Suprapubic skin (tissue), 4 donors: ENCODE results near the gene SCUBE1. TPM values are rescaled to one million over a fixed set of nuclear protein-coding genes. Genes with fewer than 3 reads are reported as not detected.

Experiments
- DNase-seq, 2 donors: peaks; one replicate each; pipeline ENCODE4 v3.0.0-alpha.2; 2019; ENCODE audit warnings: low spot score in 2 of 2
- H3K27ac ChIP-seq: fragments of 200-600 bp; sonication (generic); one replicate; pipeline ENCODE4 v1.5.1; 2019
- H3K27me3 ChIP-seq: fragments of 200-600 bp; sonication (generic); one replicate; pipeline ENCODE4 v1.5.1; 2019
- H3K36me3 ChIP-seq: fragments of 200-600 bp; sonication (generic); one replicate; pipeline ENCODE4 v1.5.1; 2019
- H3K4me1 ChIP-seq: fragments of 200-600 bp; sonication (generic); one replicate; pipeline ENCODE4 v1.5.1; 2019
- H3K4me3 ChIP-seq: fragments of 200-600 bp; sonication (generic); one replicate; pipeline ENCODE4 v1.5.1; 2019; ENCODE audit warnings: mild to moderate bottlenecking
- H3K9me3 ChIP-seq: fragments of 200-600 bp; sonication (generic); one replicate; pipeline ENCODE4 v1.5.1; 2019
- CTCF ChIP-seq, 2 donors: fragments of 200-600 bp in 1 of 2; fragments of 450-650 bp in 1 of 2; sonication (generic) in 1 of 2; IDR thresholded peaks; one replicate each; pipeline ENCODE4 v1.5.1; 2016 to 2019; ENCODE audit warnings: antibody characterized with exemption in 2 of 2, mild to moderate bottlenecking in 1 of 2, moderate library complexity in 1 of 2
- EP300 ChIP-seq: sonication (generic); formaldehyde crosslinking; IDR thresholded peaks from one replicate; pipeline ENCODE4 v1.6.1; 2017; ENCODE audit warnings: antibody characterized with exemption
- POLR2A ChIP-seq, 2 donors: fragments of 450-650 bp; IDR thresholded peaks; one replicate each; pipeline ENCODE4 v1.6.1; 2017; ENCODE audit warnings: antibody characterized with exemption in 2 of 2, mild to moderate bottlenecking in 2 of 2, moderate library complexity in 2 of 2
- POLR2AphosphoS5 ChIP-seq, 3 donors: sonication (generic); formaldehyde crosslinking; IDR thresholded peaks; one replicate each; pipeline ENCODE4 v1.6.1; 2017; ENCODE audit warnings: antibody characterized with exemption in 3 of 3
- WGBS: methylation state at CpG from one replicate; pipeline ENCODE4 v1.1.5; 2018; 5-methylcytosine and 5-hydroxymethylcytosine counted together
- total RNA-seq, 4 donors: library from RNA; depleted of rRNA; stranded (reverse); fragments of >200 nt; gene quantifications; one replicate each; pipeline ENCODE4 v1.1.0, GENCODE V29; 2016

SCUBE1 gene
- total RNA-seq, 4 donors from 2014 or later: 0.47 to 1.1 (median 0.78) TPM

DNA sequence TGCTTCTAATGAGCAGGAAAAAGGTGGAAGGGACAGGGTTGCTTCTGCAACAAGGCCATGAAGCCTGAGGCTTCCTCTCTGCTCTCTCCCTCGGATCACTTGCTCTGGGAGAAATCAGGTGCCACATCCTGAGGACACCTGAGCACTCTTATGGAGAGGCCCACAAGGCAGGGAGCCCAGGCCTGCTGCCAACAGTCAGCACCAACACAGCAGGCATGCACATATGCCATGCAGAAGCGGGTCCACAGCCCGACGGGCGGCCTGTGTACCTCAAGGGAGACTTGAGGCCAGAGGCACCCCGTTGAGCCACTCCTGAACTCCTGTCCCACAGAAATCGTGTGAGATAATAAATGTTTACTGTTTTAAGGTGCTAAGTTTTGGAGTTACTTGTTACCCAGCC, 165.7 kb downstream of the SCUBE1 start:
- Histone ChIP-seq H3K36me3 (peaks cover 78% of the 10 kb centered on the region), H3K9me3 (no peaks in the 10 kb centered on the region), H3K27ac (no peak overlapping the region), H3K4me3 (no peak overlapping the region), H3K27me3 (no peaks in the 10 kb centered on the region), H3K4me1 (peaks cover 14% of the 10 kb centered on the region)
- 80% methylated on average over 7 of the region's 7 CpGs for WGBS
- DNase-seq: no peak
- TF ChIP-seq EP300: no peak
- TF ChIP-seq POLR2A (IDR thresholded peaks at IDR 0.05): no peak
- no peak for TF ChIP-seq CTCF (IDR thresholded peaks at IDR 0.05)
- TF ChIP-seq POLR2AphosphoS5 (IDR thresholded peaks at IDR 0.05): no peak

GRCh38 chr22:43176090-43176489, 167.1 kb downstream of the SCUBE1 start:
- Histone ChIP-seq H3K4me1 (peaks cover 21% of the 10 kb centered on the region), H3K27me3 (no peaks in the 10 kb centered on the region), H3K27ac (no peak overlapping the region), H3K4me3 (no peak overlapping the region), H3K9me3 (no peaks in the 10 kb centered on the region), H3K36me3 (peaks cover 78% of the 10 kb centered on the region)
- 82% methylated on average over 15 of the region's 15 CpGs for WGBS
- TF ChIP-seq POLR2A (IDR thresholded peaks at IDR 0.05) (no peak), EP300 (no peak), CTCF (IDR thresholded peaks at IDR 0.05) (no peak), POLR2AphosphoS5 (IDR thresholded peaks at IDR 0.05) (no peak)
- DNase-seq: no peak

DNA sequence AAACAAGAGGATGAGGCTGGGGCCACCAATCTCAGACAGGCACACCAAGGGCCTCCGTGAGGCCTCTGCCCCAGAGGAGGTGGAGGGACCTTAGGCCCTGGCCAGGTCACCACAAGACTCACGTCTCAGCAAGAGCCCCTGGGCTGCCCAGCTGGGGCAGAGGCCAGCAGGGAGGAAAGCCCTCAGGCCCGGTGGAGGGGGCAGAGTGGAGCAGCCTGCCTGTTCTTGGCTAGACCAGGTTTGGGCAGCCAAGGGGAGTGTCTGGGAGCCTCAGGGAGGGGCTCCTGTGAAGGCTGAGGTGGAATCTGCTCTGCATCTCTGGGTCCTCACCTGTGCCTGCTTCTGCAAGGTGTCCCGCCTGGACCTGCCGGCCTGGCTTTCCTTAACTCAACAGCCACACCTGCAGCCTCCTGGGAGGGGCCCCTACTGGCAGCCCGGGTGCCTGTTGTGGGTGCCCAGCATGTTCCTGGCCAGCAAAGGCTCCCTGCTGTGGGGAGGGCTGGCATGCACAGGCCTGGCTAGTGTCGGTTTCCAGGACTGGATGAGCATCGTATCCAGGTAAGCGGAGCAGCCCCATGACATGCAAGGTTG, 168.1 kb downstream of the SCUBE1 start:
- H3K27me3 ChIP-seq: no peaks in the 10 kb centered on the region
- H3K4me3 ChIP-seq: no peak overlapping the region
- peaks cover 77% of the 10 kb centered on the region for H3K36me3 ChIP-seq
- TF ChIP-seq EP300 (no peak), POLR2AphosphoS5 (IDR thresholded peaks at IDR 0.05) (no peak), POLR2A (IDR thresholded peaks at IDR 0.05) (no peak)
- peak overlapping the region; percentile 32 for H3K27ac ChIP-seq
- DNase-seq: no peak
- H3K9me3 ChIP-seq: no peaks in the 10 kb centered on the region
- 68% methylated on average over 7 of the region's 9 CpGs for WGBS
- H3K4me1 ChIP-seq: peaks cover 21% of the 10 kb centered on the region

DNA sequence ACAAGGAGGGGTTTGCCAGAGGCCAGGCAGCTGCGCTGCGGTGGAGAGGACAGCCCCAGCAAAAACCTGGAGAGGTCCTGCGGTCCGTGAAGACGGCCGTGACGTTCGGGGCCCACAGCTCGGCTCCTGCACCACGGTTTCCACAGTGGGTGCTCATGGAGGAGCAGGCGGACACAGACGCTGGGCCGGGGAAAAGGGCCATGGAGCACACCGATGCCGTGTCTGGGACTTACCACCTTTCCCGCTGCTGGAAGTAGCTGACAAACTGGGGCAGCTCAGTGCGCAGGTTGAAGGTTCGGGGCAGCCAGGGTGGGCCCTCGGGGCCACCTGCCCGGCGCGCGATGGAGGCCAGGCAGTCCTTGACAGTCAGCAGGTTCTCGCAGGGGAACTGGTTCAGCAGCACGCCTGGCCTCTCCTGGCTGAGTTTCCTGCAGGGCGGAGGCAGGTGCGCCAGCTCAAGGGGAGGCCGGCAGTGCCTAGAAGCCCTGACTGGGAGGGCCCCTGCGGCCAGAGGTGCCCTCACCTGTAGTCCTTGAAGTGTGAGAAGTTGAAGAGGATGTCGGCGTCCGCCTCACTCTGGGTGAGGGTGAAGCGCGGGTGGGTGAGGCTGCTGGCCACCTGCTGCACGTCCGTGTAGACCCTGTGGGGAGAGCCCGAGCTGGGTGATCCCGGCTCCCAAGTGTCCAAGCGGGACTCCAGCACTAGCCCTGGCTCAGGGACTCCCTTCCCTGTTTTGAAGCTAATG, 169.0 kb downstream of the SCUBE1 start:
- Histone ChIP-seq H3K27ac (peak overlapping the region; percentile 32), H3K4me1 (peaks cover 21% of the 10 kb centered on the region), H3K4me3 (no peak overlapping the region)

DNA sequence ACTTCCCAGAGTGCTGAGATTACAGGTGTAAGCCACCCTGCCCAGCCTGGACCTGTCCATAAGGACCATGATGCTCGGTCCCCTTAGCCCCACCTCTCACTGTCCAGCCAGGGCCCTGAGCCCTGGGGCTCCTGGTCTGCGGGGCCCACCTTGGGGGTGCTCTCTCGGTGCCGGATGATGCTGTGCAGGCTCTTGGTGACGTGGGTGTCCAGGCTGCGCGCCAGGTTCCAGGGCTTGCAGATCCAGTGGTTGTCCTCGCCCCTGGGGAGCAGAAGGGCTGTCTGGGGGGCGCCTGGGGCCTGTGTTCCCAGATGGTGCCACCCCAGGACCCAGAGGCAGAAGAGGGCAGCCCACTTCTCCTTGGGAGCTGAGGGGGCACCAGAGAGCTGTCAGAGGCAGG, 169.6 kb downstream of the SCUBE1 start:
- peaks cover 74% of the 10 kb centered on the region for H3K36me3 ChIP-seq
- no peak overlapping the region for H3K27ac ChIP-seq
- TF ChIP-seq EP300 (no peak), POLR2A (IDR thresholded peaks at IDR 0.05) (no peak)
- peaks cover 23% of the 10 kb centered on the region for H3K4me1 ChIP-seq
- H3K9me3 ChIP-seq: no peaks in the 10 kb centered on the region
- H3K27me3 ChIP-seq: no peaks in the 10 kb centered on the region
- DNase-seq: no peak
- no peak overlapping the region for H3K4me3 ChIP-seq
- 97% methylated on average over 9 of the region's 9 CpGs for WGBS

More for the DNA sequence above, 169.0 kb downstream of the SCUBE1 start:
- Histone ChIP-seq H3K9me3 (no peaks in the 10 kb centered on the region), H3K36me3 (peaks cover 76% of the 10 kb centered on the region), H3K27me3 (no peaks in the 10 kb centered on the region)
- no peak for DNase-seq
- TF ChIP-seq POLR2AphosphoS5 (IDR thresholded peaks at IDR 0.05) (no peak), CTCF (IDR thresholded peaks at IDR 0.05) (no peak), POLR2A (IDR thresholded peaks at IDR 0.05) (no peak), EP300 (no peak)
- WGBS: 91% methylated on average over 17 of the region's 39 CpGs

GRCh38 chr22:43172191-43172590, 171.0 kb downstream of the SCUBE1 start:
- TF ChIP-seq CTCF (IDR thresholded peaks at IDR 0.05) (no peak), EP300 (no peak), POLR2A (IDR thresholded peaks at IDR 0.05) (no peak), POLR2AphosphoS5 (IDR thresholded peaks at IDR 0.05) (no peak)
- no peak for DNase-seq
- Histone ChIP-seq H3K4me3 (no peak overlapping the region), H3K4me1 (peaks cover 27% of the 10 kb centered on the region), H3K9me3 (no peaks in the 10 kb centered on the region), H3K36me3 (peaks cover 80% of the 10 kb centered on the region), H3K27ac (no peak overlapping the region), H3K27me3 (no peaks in the 10 kb centered on the region)
- 94% methylated on average over 19 of the region's 19 CpGs for WGBS
